GM23248 (cell line): ENCODE data around the gene MGAT4B.

Source experiments
- EZH2 ChIP-seq: fragments of 200-600 bp; sonication (generic); IDR thresholded peaks from 2 replicates; pipeline ENCODE4 v1.6.1; 2018; ENCODE audit warnings: antibody characterized with exemption, mild to moderate bottlenecking; ENCODE audit not compliant: insufficient read depth, poor library complexity, severe bottlenecking
- EZH2phosphoT487 ChIP-seq: fragments of 200-600 bp; sonication (generic); IDR thresholded peaks from 2 replicates; pipeline ENCODE4 v1.6.1; 2018; ENCODE audit warnings: antibody characterized with exemption, moderate library complexity, mild to moderate bottlenecking, low read depth; ENCODE audit not compliant: insufficient read depth

DNA sequence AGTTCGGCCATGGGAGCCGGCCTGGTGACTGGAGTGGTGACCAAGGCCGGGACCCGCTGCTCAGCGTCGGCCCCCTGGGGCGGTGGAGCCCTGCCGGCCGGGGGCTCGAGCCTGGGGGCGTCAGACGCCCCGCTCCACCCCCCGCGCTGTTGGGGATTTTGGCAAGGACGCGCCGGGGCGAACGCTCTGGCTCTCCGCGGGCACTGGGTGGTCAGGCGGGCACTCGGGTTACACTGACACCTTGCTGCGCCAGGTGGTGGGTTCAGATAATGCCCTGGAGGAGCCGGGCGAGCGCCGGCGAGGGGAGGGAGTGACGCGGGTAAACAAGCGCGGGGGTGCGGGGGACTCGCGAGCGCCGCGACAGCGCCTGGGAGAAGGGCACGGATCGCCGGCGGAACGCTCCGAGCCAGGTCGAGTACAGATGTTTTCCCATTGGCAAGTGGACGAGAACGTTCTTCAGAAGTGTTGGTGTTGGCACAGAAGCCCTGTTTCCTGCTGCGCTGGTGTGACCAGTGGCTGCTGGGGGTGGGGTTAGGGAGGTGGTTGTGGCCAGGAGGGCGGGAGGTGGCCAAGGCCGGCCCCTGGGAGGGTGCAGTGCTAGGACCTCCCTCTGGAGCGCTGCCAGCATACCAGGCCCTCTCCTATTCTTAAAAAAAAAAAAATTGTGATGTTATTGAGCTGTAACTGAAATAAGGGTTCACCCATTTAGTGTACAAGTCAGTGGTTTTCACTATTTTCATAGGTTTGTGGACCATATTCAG, 14.8 kb upstream of the MGAT4B start:
- no peak for TF ChIP-seq EZH2
- TF ChIP-seq EZH2phosphoT487 = no peak
